ENCODE results near the gene POLR3H. TPM values are rescaled to one million over a fixed set of nuclear protein-coding genes. Genes with fewer than 3 reads are reported as not detected.

POLR3H gene
- total and polyA plus RNA-seq, 10 of the 15 experiments (the other 5 are each of a cell fraction or from before 2014, with no cell fraction given): 3.5 to 62.7 (median 24.6) TPM

DNA sequence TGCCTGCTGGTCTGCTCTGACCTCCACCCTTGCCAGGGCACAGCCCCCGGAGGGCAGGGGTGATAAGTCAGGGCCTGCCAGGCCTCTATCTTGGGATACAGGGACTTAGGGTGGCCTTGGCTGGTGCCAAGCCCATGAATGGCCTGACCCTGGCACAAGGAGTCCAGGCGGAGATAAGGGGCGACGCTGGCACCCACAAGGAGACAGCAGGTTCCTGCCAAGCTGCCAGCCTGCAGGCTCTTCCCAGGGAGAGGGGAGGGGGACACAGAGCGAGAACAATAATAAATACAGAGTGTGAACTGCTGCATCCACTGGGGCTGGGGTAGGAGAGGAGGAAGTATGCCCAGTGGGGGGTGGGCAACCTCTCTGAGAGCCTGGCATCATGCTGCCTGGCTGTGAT, 17.5 kb upstream of the POLR3H start:
- no TSS peak for BruUV-seq (replicated peaks)
- ATAC-seq: no peak
- no peak overlapping the region for H3K27ac ChIP-seq (ENCODE audit: control insufficient read depth, insufficient read depth)
- ChIA-PET CTCF (no interaction called here), SMC1A (ENCODE audit: uncharacterized antibody, unreplicated experiment) (no interaction called here), RAD21 (ENCODE audit: unreplicated experiment) (no interaction called here), POLR2A (no interaction called here)
- no peak for DNase-seq (ENCODE audit: low read depth, low spot score)
- 30% methylated on average over 5 of the region's 5 CpGs for whole genome bisulfite sequencing (ENCODE audit: insufficient coverage, insufficient replicate concordance, low lambda C conversion rate, missing lambda C conversion rate)
- H3K9me3 ChIP-seq (replicated peaks; ENCODE audit: control insufficient read depth, insufficient read depth, low read length): no peaks in the 10 kb centered on the region
- no peaks in the 10 kb centered on the region for H3K79me2 ChIP-seq (ENCODE audit: control insufficient read depth, insufficient read depth, low read length)
- no peak overlapping the region for H3K4me2 ChIP-seq (ENCODE audit: control insufficient read depth, insufficient read depth)
- TF ChIP-seq BRCA1 (IDR thresholded peaks at IDR 0.05; ENCODE audit: low read depth, low read length) (no peak), RFX5 (IDR thresholded peaks at IDR 0.05; ENCODE audit: low read depth, low read length) (no peak), RAD21 (IDR thresholded peaks at IDR 0.05; ENCODE audit: insufficient read depth, low read depth, low read length) (no peak)
- peaks cover 0 to 5% of the 10 kb centered on the region in 2 experiments; a peak in 3 of 4 replicates for H3K27me3 ChIP-seq (replicated peaks in 1 of 2; ENCODE audit: control insufficient read depth in 2 of 2, insufficient read depth in 2 of 2, low read length in 1 of 2)
- no peak overlapping the region for H3K4me3 ChIP-seq
- in situ Hi-C loops (cut with MboI): no loop called here
- no peak for FAIRE-seq
- H4K20me1 ChIP-seq (ENCODE audit: control insufficient read depth, insufficient read depth): no peaks in the 10 kb centered on the region
- H3K9ac ChIP-seq (ENCODE audit: control insufficient read depth, insufficient read depth, low read length): no peak overlapping the region
- H2AFZ ChIP-seq (ENCODE audit: control insufficient read depth, low read depth, low read length): no peak overlapping the region
- H3K36me3 ChIP-seq (ENCODE audit: control insufficient read depth in 2 of 2, insufficient read depth in 2 of 2, low read length in 1 of 2): no peaks in the 10 kb centered on the region
- intact Hi-C loops (cut with micrococcal nuclease; ENCODE audit: unreplicated experiment): no loop called here
- H3K4me1 ChIP-seq (ENCODE audit: control insufficient read depth, insufficient read depth, low read length): no peaks in the 10 kb centered on the region; the same call in 1 of the 2 replicates

DNA sequence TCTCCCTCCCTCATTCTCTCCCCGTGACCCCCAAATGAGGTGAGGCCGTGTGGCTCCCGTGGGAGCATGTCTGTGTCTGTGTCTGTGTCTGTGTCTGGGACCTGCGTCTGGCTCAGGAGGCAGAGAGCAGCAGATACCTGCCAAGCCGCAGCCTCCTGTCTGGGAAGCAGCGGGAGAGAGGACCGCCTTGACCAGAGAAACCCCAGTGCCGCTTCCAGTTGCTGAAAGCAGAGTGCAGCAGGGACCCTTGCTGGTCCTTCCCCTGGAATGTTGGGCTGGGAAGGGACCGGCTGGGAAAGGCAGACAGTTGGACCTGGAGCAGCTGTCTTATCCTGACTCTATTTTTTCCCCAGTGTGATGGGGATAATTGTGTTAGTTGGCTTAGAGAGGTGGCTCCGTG, 17.1 kb upstream of the POLR3H start:
- WGBS (ENCODE audit: insufficient coverage, insufficient replicate concordance, low lambda C conversion rate, missing lambda C conversion rate): 50% methylated on average over 10 of the region's 10 CpGs
- ChIA-PET SMC1A (ENCODE audit: uncharacterized antibody, unreplicated experiment) (no interaction called here), POLR2A (no interaction called here), CTCF (no interaction called here), RAD21 (ENCODE audit: unreplicated experiment) (no interaction called here)
- H3K9ac ChIP-seq (ENCODE audit: control insufficient read depth, insufficient read depth, low read length): no peak overlapping the region
- H3K4me3 ChIP-seq: no peak overlapping the region
- in situ Hi-C loops (cut with MboI): no loop called here
- H3K27ac ChIP-seq (ENCODE audit: control insufficient read depth, insufficient read depth): no peak overlapping the region
- no peak for ATAC-seq
- no peaks in the 10 kb centered on the region for H3K9me3 ChIP-seq (replicated peaks; ENCODE audit: control insufficient read depth, insufficient read depth, low read length)
- intact Hi-C loops (cut with micrococcal nuclease; ENCODE audit: unreplicated experiment): no loop called here
- DNase-seq (ENCODE audit: low read depth, low spot score): no peak
- BruUV-seq (replicated peaks): no TSS peak
- no peak overlapping the region for H2AFZ ChIP-seq (ENCODE audit: control insufficient read depth, low read depth, low read length)
- H4K20me1 ChIP-seq (ENCODE audit: control insufficient read depth, insufficient read depth): no peaks in the 10 kb centered on the region
- H3K36me3 ChIP-seq (ENCODE audit: control insufficient read depth in 2 of 2, insufficient read depth in 2 of 2, low read length in 1 of 2): no peaks in the 10 kb centered on the region
- peaks cover 0 to 5% of the 10 kb centered on the region in 2 experiments; a peak in 3 of 4 replicates for H3K27me3 ChIP-seq (replicated peaks in 1 of 2; ENCODE audit: control insufficient read depth in 2 of 2, insufficient read depth in 2 of 2, low read length in 1 of 2)
- FAIRE-seq: no peak
- H3K4me1 ChIP-seq (ENCODE audit: control insufficient read depth, insufficient read depth, low read length): no peaks in the 10 kb centered on the region; the same call in 1 of the 2 replicates
- H3K79me2 ChIP-seq (ENCODE audit: control insufficient read depth, insufficient read depth, low read length): no peaks in the 10 kb centered on the region
- H3K4me2 ChIP-seq (ENCODE audit: control insufficient read depth, insufficient read depth): no peak overlapping the region
- TF ChIP-seq TARDBP (IDR thresholded peaks at IDR 0.05; ENCODE audit: borderline replicate concordance): no peak
- no peak for TF ChIP-seq POU2F2 (IDR thresholded peaks at IDR 0.05; ENCODE audit: borderline replicate concordance, low read depth, low read length)
- TF ChIP-seq CREM (IDR thresholded peaks at IDR 0.05; ENCODE audit: low read depth): no peak
- TF ChIP-seq NBN (IDR thresholded peaks at IDR 0.05): no peak
- no peak for TF ChIP-seq SREBF1 (IDR thresholded peaks at IDR 0.05; ENCODE audit: low read length)
- no peak for TF ChIP-seq NFXL1 (IDR thresholded peaks at IDR 0.05; ENCODE audit: borderline replicate concordance)
- TF ChIP-seq ZNF24 (IDR thresholded peaks at IDR 0.05): no peak
- no peak for TF ChIP-seq LARP7 (IDR thresholded peaks at IDR 0.05)
- no peak for TF ChIP-seq NR2F1 (conservative IDR thresholded peaks at IDR 0.05)
- no peak for TF ChIP-seq SUZ12 (IDR thresholded peaks at IDR 0.05; ENCODE audit: unreplicated experiment)
- no peak for TF ChIP-seq ZNF207 (IDR thresholded peaks at IDR 0.05; ENCODE audit: borderline replicate concordance)
- TF ChIP-seq, protein P1, sequence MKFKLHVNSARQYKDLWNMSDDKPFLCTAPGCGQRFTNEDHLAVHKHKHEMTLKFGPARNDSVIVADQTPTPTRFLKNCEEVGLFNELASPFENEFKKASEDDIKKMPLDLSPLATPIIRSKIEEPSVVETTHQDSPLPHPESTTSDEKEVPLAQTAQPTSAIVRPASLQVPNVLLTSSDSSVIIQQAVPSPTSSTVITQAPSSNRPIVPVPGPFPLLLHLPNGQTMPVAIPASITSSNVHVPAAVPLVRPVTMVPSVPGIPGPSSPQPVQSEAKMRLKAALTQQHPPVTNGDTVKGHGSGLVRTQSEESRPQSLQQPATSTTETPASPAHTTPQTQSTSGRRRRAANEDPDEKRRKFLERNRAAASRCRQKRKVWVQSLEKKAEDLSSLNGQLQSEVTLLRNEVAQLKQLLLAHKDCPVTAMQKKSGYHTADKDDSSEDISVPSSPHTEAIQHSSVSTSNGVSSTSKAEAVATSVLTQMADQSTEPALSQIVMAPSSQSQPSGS (IDR thresholded peaks at IDR 0.05; ENCODE audit: low read length): no peak
- TF ChIP-seq MEF2B (IDR thresholded peaks at IDR 0.05; ENCODE audit: partially characterized antibody, poor library complexity, severe bottlenecking): no peak
- TF ChIP-seq BMI1 (IDR thresholded peaks at IDR 0.05; ENCODE audit: borderline replicate concordance): no peak
- TF ChIP-seq, protein P2, sequence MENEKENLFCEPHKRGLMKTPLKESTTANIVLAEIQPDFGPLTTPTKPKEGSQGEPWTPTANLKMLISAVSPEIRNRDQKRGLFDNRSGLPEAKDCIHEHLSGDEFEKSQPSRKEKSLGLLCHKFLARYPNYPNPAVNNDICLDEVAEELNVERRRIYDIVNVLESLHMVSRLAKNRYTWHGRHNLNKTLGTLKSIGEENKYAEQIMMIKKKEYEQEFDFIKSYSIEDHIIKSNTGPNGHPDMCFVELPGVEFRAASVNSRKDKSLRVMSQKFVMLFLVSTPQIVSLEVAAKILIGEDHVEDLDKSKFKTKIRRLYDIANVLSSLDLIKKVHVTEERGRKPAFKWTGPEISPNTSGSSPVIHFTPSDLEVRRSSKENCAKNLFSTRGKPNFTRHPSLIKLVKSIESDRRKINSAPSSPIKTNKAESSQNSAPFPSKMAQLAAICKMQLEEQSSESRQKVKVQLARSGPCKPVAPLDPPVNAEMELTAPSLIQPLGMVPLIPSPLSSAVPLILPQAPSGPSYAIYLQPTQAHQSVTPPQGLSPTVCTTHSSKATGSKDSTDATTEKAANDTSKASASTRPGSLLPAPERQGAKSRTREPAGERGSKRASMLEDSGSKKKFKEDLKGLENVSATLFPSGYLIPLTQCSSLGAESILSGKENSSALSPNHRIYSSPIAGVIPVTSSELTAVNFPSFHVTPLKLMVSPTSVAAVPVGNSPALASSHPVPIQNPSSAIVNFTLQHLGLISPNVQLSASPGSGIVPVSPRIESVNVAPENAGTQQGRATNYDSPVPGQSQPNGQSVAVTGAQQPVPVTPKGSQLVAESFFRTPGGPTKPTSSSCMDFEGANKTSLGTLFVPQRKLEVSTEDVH (IDR thresholded peaks at IDR 0.05; ENCODE audit: low read depth, partially characterized antibody): no peak

Measured in GM12878 (cell line).